HL-60 (cell line): Measurements from ENCODE around the gene ZAP70.

ENCODE experiments used
- DNase-seq, 2 experiments: peaks; one replicate each; pipeline ENCODE4 v3.0.0-alpha.2; 2010 to 2020; ENCODE audit warnings: low read depth in 1 of 2, low spot score in 1 of 2
- H3K27ac ChIP-seq: fragments of 250-450 bp; sonication (Bioruptor Pico); replicated peaks from 2 replicates; pipeline ENCODE4 v1.5.1; 2020; ENCODE audit warnings: mild to moderate bottlenecking, moderate library complexity
- H3K27me3 ChIP-seq: fragments of 250-450 bp; sonication (Bioruptor Pico); 2 replicates; pipeline ENCODE4 v1.5.1; 2021; ENCODE audit warnings: mild to moderate bottlenecking, moderate library complexity; ENCODE audit not compliant: insufficient read depth, poor library complexity, severe bottlenecking
- H3K4me3 ChIP-seq: replicated peaks from 2 replicates; pipeline ENCODE4 v1.5.1; 2011; ENCODE audit warnings: mild to moderate bottlenecking, control low read depth, low read length; ENCODE audit not compliant: insufficient read depth
- CTCF ChIP-seq: IDR thresholded peaks from one replicate; pipeline ENCODE4 v1.5.1; 2011; ENCODE audit warnings: low read length, control low read depth, inconsistent platforms; ENCODE audit not compliant: insufficient read depth
- GABPA ChIP-seq: IDR thresholded peaks from 2 replicates; pipeline ENCODE4 v1.6.1; 2012; ENCODE audit warnings: low read depth
- POLR2AphosphoS5 ChIP-seq: IDR thresholded peaks from 2 replicates; pipeline ENCODE4 v1.6.1; 2012; ENCODE audit warnings: low read depth
- SPI1 ChIP-seq: IDR thresholded peaks from 2 replicates; pipeline ENCODE4 v1.6.1; 2012; ENCODE audit warnings: low read depth, mild to moderate bottlenecking, borderline replicate concordance
- TF ChIP-seq, protein P1 (sequence below): IDR thresholded peaks from 2 replicates; pipeline ENCODE4 v1.6.1; 2012; ENCODE audit warnings: low read depth; ENCODE audit not compliant: insufficient replicate concordance

Gene ZAP70

GRCh38 chr2:97688062-97688827 lies 25.1 kb upstream of the ZAP70 start:
- TF ChIP-seq POLR2AphosphoS5 (no peak), GABPA (no peak)
- H3K27me3 ChIP-seq: no peaks in the 10 kb centered on the region
- no peak for DNase-seq
- H3K27ac ChIP-seq: no peak overlapping the region
- no peak overlapping the region for H3K4me3 ChIP-seq

DNA sequence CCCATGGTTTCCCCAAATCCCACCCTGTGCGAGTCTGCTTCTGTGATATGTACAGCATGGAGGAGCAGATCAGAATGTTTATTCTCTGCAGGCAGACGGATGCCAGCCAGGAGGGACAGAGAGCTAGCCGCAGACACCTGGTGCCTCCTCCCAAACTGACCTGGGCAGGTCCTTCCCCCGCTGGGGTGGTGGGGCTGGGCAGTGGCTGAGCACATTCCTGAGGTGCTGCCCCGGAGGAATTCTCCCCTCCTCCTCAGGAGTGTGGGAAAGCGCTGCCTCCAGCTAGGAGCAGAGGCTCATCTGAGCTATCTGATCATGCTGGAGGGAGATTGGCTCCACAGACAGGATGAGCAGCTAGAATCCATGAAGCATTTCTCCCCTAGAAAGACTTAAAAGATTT lies 22.2 kb upstream of the ZAP70 start:
- DNase-seq: no peak
- TF ChIP-seq, protein P1, sequence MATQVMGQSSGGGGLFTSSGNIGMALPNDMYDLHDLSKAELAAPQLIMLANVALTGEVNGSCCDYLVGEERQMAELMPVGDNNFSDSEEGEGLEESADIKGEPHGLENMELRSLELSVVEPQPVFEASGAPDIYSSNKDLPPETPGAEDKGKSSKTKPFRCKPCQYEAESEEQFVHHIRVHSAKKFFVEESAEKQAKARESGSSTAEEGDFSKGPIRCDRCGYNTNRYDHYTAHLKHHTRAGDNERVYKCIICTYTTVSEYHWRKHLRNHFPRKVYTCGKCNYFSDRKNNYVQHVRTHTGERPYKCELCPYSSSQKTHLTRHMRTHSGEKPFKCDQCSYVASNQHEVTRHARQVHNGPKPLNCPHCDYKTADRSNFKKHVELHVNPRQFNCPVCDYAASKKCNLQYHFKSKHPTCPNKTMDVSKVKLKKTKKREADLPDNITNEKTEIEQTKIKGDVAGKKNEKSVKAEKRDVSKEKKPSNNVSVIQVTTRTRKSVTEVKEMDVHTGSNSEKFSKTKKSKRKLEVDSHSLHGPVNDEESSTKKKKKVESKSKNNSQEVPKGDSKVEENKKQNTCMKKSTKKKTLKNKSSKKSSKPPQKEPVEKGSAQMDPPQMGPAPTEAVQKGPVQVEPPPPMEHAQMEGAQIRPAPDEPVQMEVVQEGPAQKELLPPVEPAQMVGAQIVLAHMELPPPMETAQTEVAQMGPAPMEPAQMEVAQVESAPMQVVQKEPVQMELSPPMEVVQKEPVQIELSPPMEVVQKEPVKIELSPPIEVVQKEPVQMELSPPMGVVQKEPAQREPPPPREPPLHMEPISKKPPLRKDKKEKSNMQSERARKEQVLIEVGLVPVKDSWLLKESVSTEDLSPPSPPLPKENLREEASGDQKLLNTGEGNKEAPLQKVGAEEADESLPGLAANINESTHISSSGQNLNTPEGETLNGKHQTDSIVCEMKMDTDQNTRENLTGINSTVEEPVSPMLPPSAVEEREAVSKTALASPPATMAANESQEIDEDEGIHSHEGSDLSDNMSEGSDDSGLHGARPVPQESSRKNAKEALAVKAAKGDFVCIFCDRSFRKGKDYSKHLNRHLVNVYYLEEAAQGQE: no peak
- no peak for TF ChIP-seq POLR2AphosphoS5
- no peak for TF ChIP-seq GABPA
- no peak for TF ChIP-seq CTCF
- TF ChIP-seq SPI1: no peak
- Histone ChIP-seq H3K27me3 (no peaks in the 10 kb centered on the region), H3K27ac (no peak overlapping the region), H3K4me3 (no peak overlapping the region)

- Histone ChIP-seq H3K27ac (no peak overlapping the region), H3K27me3 (no peaks in the 10 kb centered on the region), H3K4me3 (no peak overlapping the region)
- TF ChIP-seq SPI1: no peak
- no peak for TF ChIP-seq CTCF
- TF ChIP-seq, protein P1: no peak
- TF ChIP-seq POLR2AphosphoS5: no peak
- TF ChIP-seq GABPA: no peak
- no peak for DNase-seq
These were observed 19.9 kb upstream of the ZAP70 start for GRCh38 chr2:97693476-97693875.

DNA sequence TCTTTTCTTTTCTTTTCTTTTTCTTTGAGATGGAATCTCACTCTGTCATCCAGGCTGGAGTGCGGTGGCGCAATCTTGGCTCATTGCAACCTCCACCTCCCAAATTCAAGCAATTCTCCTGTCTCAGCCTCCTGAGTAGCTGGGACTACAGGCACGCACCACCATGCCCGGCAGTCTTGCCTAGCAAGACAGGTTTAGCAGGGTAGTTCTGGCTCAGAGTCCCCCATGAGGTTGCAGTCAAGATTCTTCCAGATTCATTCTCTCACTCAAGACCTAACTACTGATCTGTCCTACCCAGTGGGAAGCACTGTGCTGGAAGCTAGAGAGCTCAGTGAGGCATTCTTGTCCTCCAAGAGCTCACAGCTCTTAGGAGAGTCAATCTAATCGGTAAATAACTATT lies 17.6 kb upstream of the ZAP70 start:
- no peak overlapping the region for H3K4me3 ChIP-seq
- TF ChIP-seq CTCF (no peak), SPI1 (no peak), GABPA (no peak), POLR2AphosphoS5 (no peak)
- TF ChIP-seq, protein P1: no peak
- no peaks in the 10 kb centered on the region for H3K27me3 ChIP-seq
- H3K27ac ChIP-seq: no peak overlapping the region
- no peak for DNase-seq
